Measurements from ENCODE around the gene VLDLR. TPM values are rescaled to one million over a fixed set of nuclear protein-coding genes. Genes with fewer than 3 reads are reported as not detected.

Gene VLDLR
- total RNA-seq, 2 experiments from 2014 or later, result 0.06 to 0.15 TPM

DNA sequence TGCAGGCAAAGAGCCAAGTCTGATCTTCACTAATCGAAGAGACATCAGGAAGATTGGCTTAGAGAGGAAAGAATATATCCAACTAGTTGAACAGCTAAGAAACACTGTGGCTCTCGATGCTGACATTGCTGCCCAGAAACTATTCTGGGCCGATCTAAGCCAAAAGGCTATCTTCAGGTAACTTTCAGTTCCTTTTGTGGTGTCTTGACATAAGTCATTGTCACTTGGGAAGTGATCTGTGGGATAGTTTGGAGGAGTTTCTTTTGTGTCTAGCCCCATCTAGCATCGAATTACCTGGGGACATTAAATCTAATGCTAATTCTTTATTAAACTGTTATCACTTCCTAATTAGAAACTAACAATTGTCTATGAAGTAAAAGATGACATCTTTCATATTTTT, 24.0 kb downstream of the VLDLR start:
- no peaks in the 10 kb centered on the region for H3K9me3 ChIP-seq (ENCODE audit: low read length)
- DNase-seq (ENCODE audit: low spot score), result no peak
- intact Hi-C loops (cut with micrococcal nuclease; ENCODE audit: unreplicated experiment), result no loop called here
- 0 out of 2 replicates have a peak overlapping the region, but pooled peaks have one; percentile 10 for H3K4me2 ChIP-seq (ENCODE audit: low read length)
- no TSS peak for BruUV-seq (replicated peaks)
- no peak overlapping the region for H3K27ac ChIP-seq (ENCODE audit: low read depth, low read length, poor library complexity, severe bottlenecking)
- no peak for TF ChIP-seq EZH2phosphoT487 (IDR thresholded peaks at IDR 0.05; ENCODE audit: borderline replicate concordance, low read depth, low read length)
- TF ChIP-seq, protein P1, sequence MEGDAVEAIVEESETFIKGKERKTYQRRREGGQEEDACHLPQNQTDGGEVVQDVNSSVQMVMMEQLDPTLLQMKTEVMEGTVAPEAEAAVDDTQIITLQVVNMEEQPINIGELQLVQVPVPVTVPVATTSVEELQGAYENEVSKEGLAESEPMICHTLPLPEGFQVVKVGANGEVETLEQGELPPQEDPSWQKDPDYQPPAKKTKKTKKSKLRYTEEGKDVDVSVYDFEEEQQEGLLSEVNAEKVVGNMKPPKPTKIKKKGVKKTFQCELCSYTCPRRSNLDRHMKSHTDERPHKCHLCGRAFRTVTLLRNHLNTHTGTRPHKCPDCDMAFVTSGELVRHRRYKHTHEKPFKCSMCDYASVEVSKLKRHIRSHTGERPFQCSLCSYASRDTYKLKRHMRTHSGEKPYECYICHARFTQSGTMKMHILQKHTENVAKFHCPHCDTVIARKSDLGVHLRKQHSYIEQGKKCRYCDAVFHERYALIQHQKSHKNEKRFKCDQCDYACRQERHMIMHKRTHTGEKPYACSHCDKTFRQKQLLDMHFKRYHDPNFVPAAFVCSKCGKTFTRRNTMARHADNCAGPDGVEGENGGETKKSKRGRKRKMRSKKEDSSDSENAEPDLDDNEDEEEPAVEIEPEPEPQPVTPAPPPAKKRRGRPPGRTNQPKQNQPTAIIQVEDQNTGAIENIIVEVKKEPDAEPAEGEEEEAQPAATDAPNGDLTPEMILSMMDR (conservative IDR thresholded peaks at IDR 0.05; ENCODE audit: low read length), result no peak
- ChIA-PET POLR2A (interaction anchor here (0.5 kb wide), 1 partner anchor 1383 kb away, joined by 3 read pairs; no protein-coding TSS in a partner anchor), CTCF (ENCODE audit: unreplicated experiment) (no interaction called here)
- no peaks in the 10 kb centered on the region for H3K79me2 ChIP-seq (ENCODE audit: insufficient read depth, low read depth, low read length)
- no peak overlapping the region for H2AFZ ChIP-seq (ENCODE audit: low read length)
- no peak overlapping the region for H3K4me3 ChIP-seq (ENCODE audit: low read depth, low read length, poor library complexity, severe bottlenecking)
- no peaks in the 10 kb centered on the region for H4K20me1 ChIP-seq (ENCODE audit: insufficient read depth, low read length)
- H3K4me1 ChIP-seq (ENCODE audit: insufficient read depth, low read length, poor library complexity, severe bottlenecking), result no peaks in the 10 kb centered on the region
- H3K9me2 ChIP-seq (ENCODE audit: insufficient read depth, low read length), result no peaks in the 10 kb centered on the region
- no peaks in the 10 kb centered on the region for H3K36me3 ChIP-seq (ENCODE audit: insufficient read depth, low read length)

DNA sequence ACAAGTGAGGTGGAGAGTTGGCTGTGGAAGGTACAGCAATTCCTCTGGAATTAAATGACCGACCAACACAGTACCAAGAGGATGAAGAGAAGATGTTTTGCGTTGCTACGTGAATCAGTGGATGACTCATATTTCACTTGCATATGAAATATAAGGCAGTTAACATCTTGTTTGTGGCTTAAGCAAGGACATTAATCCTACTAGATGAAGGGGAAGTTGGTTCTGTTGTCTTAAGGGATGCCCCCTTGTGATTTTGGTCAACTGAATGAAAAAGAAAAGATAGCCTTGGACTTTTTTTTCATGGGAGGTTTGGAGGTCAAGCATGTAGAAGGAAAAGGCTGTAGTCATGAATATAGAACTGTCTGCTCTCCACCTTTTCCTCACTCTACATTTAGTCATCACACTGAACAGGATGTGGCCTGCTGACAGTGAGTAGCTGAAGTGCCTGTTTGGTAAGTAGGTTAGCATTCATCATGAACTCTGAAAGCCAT, 33.9 kb downstream of the VLDLR start:
- CTCF ChIA-PET (ENCODE audit: unreplicated experiment), result no interaction called here
- Histone ChIP-seq H4K20me1 (ENCODE audit: insufficient read depth, low read length) (no peaks in the 10 kb centered on the region), H3K9me3 (ENCODE audit: low read length) (no peaks in the 10 kb centered on the region), H3K4me3 (ENCODE audit: low read depth, low read length, poor library complexity, severe bottlenecking) (no peak overlapping the region), H3K4me1 (ENCODE audit: insufficient read depth, low read length, poor library complexity, severe bottlenecking) (peaks cover 16% of the 10 kb centered on the region), H3K36me3 (ENCODE audit: insufficient read depth, low read length) (no peaks in the 10 kb centered on the region), H3K79me2 (ENCODE audit: insufficient read depth, low read depth, low read length) (no peaks in the 10 kb centered on the region), H3K9me2 (ENCODE audit: insufficient read depth, low read length) (no peaks in the 10 kb centered on the region), H2AFZ (ENCODE audit: low read length) (no peak overlapping the region), H3K27ac (ENCODE audit: low read depth, low read length, poor library complexity, severe bottlenecking) (no peak overlapping the region), H3K4me2 (ENCODE audit: low read length) (no peak overlapping the region)
- POLR2A ChIA-PET, result interaction anchor here (0.9 kb wide), 1 partner anchor 36 kb away, joined by 3 read pairs; no protein-coding TSS in a partner anchor
- no TSS peak for BruUV-seq (replicated peaks)
- TF ChIP-seq, protein P1 (conservative IDR thresholded peaks at IDR 0.05; ENCODE audit: low read length), result no peak
- DNase-seq (ENCODE audit: low spot score), result peak; percentile 8
- intact Hi-C loops (cut with micrococcal nuclease; ENCODE audit: unreplicated experiment), result no loop called here

DNA sequence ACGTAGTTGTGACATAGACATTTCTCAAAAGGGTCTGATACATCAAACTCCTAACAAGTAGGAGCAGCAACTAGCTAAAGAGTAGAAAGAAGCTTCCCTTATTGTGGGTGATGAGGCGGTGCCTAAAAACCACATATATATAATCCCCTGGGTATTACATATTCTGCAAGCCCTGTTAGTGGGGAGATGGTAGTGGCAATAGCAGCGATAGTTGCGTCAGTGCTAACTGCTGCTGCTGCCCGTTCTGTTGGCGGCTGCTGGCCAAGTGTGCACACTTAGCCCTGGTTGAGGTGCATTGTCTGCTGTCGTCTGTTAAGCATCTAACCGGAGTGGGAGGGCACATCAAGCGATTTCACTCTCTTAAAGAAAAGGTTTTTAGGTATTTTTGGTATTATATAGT, 35.8 kb downstream of the VLDLR start:
- POLR2A ChIA-PET, result interaction anchor here (0.6 to 1.6 kb wide), 4 partner anchors 17 to 677 kb away, joined by 3 read pairs; no protein-coding TSS in a partner anchor
- CTCF ChIA-PET (ENCODE audit: unreplicated experiment), result no interaction called here
- no peaks in the 10 kb centered on the region for H3K9me2 ChIP-seq (ENCODE audit: insufficient read depth, low read length)
- no peaks in the 10 kb centered on the region for H4K20me1 ChIP-seq (ENCODE audit: insufficient read depth, low read length)
- no TSS peak for BruUV-seq (replicated peaks)
- peak; percentile 74 for DNase-seq (ENCODE audit: low spot score)
- H3K4me3 ChIP-seq (ENCODE audit: low read depth, low read length, poor library complexity, severe bottlenecking), result no peak overlapping the region
- H2AFZ ChIP-seq (ENCODE audit: low read length), result no peak overlapping the region
- H3K4me1 ChIP-seq (ENCODE audit: insufficient read depth, low read length, poor library complexity, severe bottlenecking), result peaks cover 16% of the 10 kb centered on the region
- H3K9me3 ChIP-seq (ENCODE audit: low read length), result no peaks in the 10 kb centered on the region
- H3K27ac ChIP-seq (ENCODE audit: low read depth, low read length, poor library complexity, severe bottlenecking), result peak overlapping the region; percentile 17
- TF ChIP-seq, protein P1 (conservative IDR thresholded peaks at IDR 0.05; ENCODE audit: low read length), result no peak
- TF ChIP-seq EZH2phosphoT487 (IDR thresholded peaks at IDR 0.05; ENCODE audit: borderline replicate concordance, low read depth, low read length), result no peak
- H3K4me2 ChIP-seq (ENCODE audit: low read length), result no peak overlapping the region
- no peaks in the 10 kb centered on the region for H3K79me2 ChIP-seq (ENCODE audit: insufficient read depth, low read depth, low read length)
- no peaks in the 10 kb centered on the region for H3K36me3 ChIP-seq (ENCODE audit: insufficient read depth, low read length)
- intact Hi-C loops (cut with micrococcal nuclease; ENCODE audit: unreplicated experiment), result no loop called here

All from OCI-LY7 (cell line).